Common myeloid progenitor, CD34-positive (primary cell): ENCODE results near the gene ATP5F1C.
"Not testable (repeated sequence)": the region's sequence is repeated elsewhere in the genome, so short reads cannot be mapped to it uniquely, and the experiment has no call there.

Experiments
- CTCF ChIA-PET: fragments of 350-600 bp; sonication (Branson Sonifier 250); formaldehyde crosslinking; loops from one replicate; lab custom pipeline; 2021; ENCODE audit warnings: antibody characterized with exemption; lab: Charles Lee
- POLR2A ChIA-PET: fragments of 350-600 bp; sonication (Branson Sonifier 250); formaldehyde crosslinking; loops from one replicate; lab custom pipeline; 2021; ENCODE audit warnings: antibody characterized with exemption; lab: Charles Lee
- DNase-seq, 3 donors: peaks; one replicate each; pipeline versions ENCODE4 v3.0.0 to v3.0.0-alpha.2; 2013
- H3K27ac ChIP-seq, 2 experiments: 1 replicate in 1 of 2; 2 replicates in 1 of 2; pipeline ENCODE4 v1.7.0; 2013; ENCODE audit warnings: inconsistent platforms in 2 of 2, low read length in 2 of 2, mild to moderate bottlenecking in 2 of 2, low read depth in 1 of 2, moderate library complexity in 1 of 2; ENCODE audit not compliant: severe bottlenecking in 2 of 2, insufficient read depth in 1 of 2, poor library complexity in 1 of 2
- H3K27me3 ChIP-seq, 5 experiments: replicated peaks in 2 of 5; 1 replicate in 3 of 5; 2 replicates in 2 of 5; pipeline versions ENCODE4 v1.6.1 to v1.7.0; 2013; ENCODE audit warnings: low read length in 4 of 5, mild to moderate bottlenecking in 2 of 5, moderate library complexity in 2 of 5, inconsistent platforms in 1 of 5; ENCODE audit not compliant: insufficient read depth in 5 of 5, control insufficient read depth in 4 of 5
- H3K36me3 ChIP-seq, 4 experiments: 1 replicate in 2 of 4; 2 replicates in 2 of 4; pipeline versions ENCODE4 v1.6.1 to v1.7.0; 2013; ENCODE audit warnings: low read length in 3 of 4, control low read depth in 1 of 4, mild to moderate bottlenecking in 1 of 4; ENCODE audit not compliant: control insufficient read depth in 4 of 4, insufficient read depth in 4 of 4
- H3K4me1 ChIP-seq, 4 experiments: 1 replicate in 3 of 4; 2 replicates in 1 of 4; pipeline versions ENCODE4 v1.6.1 to v1.7.1; 2013; ENCODE audit warnings: low read length in 3 of 4, mild to moderate bottlenecking in 3 of 4, control low read depth in 1 of 4, inconsistent platforms in 1 of 4, moderate library complexity in 1 of 4; ENCODE audit not compliant: control insufficient read depth in 4 of 4, insufficient read depth in 4 of 4; ENCODE audit errors: control extremely low read depth in 1 of 4
- H3K4me3 ChIP-seq, 7 experiments: 1 replicate in 4 of 7; 2 replicates in 3 of 7; pipeline versions ENCODE4 v1.5.1 to v1.7.0; 2013; ENCODE audit warnings: mild to moderate bottlenecking in 7 of 7, low read length in 6 of 7, moderate library complexity in 6 of 7, inconsistent platforms in 2 of 7, low read depth in 2 of 7, control low read depth in 1 of 7; ENCODE audit not compliant: insufficient read depth in 4 of 7, control insufficient read depth in 1 of 7; ENCODE audit errors: extremely low read depth in 1 of 7
- H3K9me3 ChIP-seq, 5 experiments: 1 replicate in 4 of 5; 2 replicates in 1 of 5; pipeline versions ENCODE4 v1.6.1 to v1.7.1; 2013; ENCODE audit warnings: low read length in 4 of 5, mild to moderate bottlenecking in 2 of 5, inconsistent platforms in 1 of 5, low read depth in 1 of 5, moderate library complexity in 1 of 5; ENCODE audit not compliant: control insufficient read depth in 4 of 5, insufficient read depth in 2 of 5; ENCODE audit errors: control extremely low read depth in 1 of 5
- WGBS: methylation state at CpG from one replicate; pipeline ENCODE4 v1.1.5; 2013; ENCODE audit not compliant: insufficient coverage; 5-methylcytosine and 5-hydroxymethylcytosine counted together

Gene ATP5F1C

GRCh38 chr10:7773845-7774801, 13.9 kb upstream of the ATP5F1C start:
- CTCF ChIA-PET: interaction anchor here (1.3 to 1.7 kb wide), 2 partner anchors 17 to 42 kb away, joined by 3 read pairs; no protein-coding TSS in a partner anchor
- peak overlapping the region in 4 of 7 experiments; percentile 13 to 51 (median 24) for H3K4me3 ChIP-seq
- H3K36me3 ChIP-seq: peaks cover 18 to 55% (median 28%) of the 10 kb centered on the region in 4 experiments
- peaks cover 0 to 32% (median 17%) of the 10 kb centered on the region in 4 experiments for H3K4me1 ChIP-seq
- H3K27me3 ChIP-seq: no peaks in the 10 kb centered on the region
- peak in 1 of 3 donors; percentile 41 for DNase-seq
- H3K27ac ChIP-seq: peak overlapping the region; percentile 67 to 72
- POLR2A ChIA-PET: no interaction called here
- 95% methylated on average over 2 of the region's 10 CpGs for WGBS
- no peaks in the 10 kb centered on the region for H3K9me3 ChIP-seq

DNA sequence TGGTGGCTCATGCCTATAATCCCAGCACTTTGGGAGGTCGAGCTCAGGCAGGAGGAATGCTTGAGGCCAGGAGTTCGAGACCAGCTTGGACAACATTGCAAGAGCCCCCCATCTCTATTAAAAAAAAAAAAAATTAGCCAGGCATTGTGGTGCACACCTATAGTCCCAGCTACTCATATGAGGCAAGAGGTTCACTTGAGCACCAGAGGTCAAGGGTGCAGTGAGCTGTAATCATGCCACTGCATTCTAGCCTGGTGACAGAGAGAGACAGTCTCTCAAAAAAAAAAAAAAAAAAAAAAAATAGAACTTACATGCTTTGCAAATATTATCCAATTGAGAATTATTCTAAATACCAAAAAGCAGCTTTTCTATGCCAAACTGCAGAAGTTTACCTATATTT, 11.2 kb upstream of the ATP5F1C start:
- peaks cover 21 to 61% (median 39%) of the 10 kb centered on the region in 4 experiments for H3K36me3 ChIP-seq
- no CpG with 5 or more reads among the region's 2 CpGs for WGBS
- H3K4me3 ChIP-seq: no peak overlapping the region
- no peak for DNase-seq
- POLR2A ChIA-PET: no interaction called here
- H3K27ac ChIP-seq: no peak overlapping the region
- no peaks in the 10 kb centered on the region for H3K9me3 ChIP-seq
- no peaks in the 10 kb centered on the region for H3K27me3 ChIP-seq
- H3K4me1 ChIP-seq: peaks cover 0 to 19% (median 6%) of the 10 kb centered on the region in 4 experiments
- CTCF ChIA-PET: interaction anchor here (0.6 to 2.0 kb wide), 4 partner anchors 8 to 21 kb away, joined by 3 to 5 read pairs (median 4); partner anchors contain the start of genes ATP5F1C and KIN

GRCh38 chr10:7782194-7782593, 5.8 kb upstream of the ATP5F1C start:
- H3K4me3 ChIP-seq, H3K9me3 ChIP-seq, DNase-seq, CTCF ChIA-PET, H3K27me3 ChIP-seq, H3K27ac ChIP-seq, POLR2A ChIA-PET: not testable (repeated sequence)
- 97% methylated on average over 5 of the region's 6 CpGs for WGBS
- Histone ChIP-seq H3K36me3 (peaks cover 13 to 46% (median 28%) of the 10 kb centered on the region in 4 experiments), H3K4me1 (peaks cover 5 to 13% (median 10%) of the 10 kb centered on the region in 4 experiments)

- H3K27ac ChIP-seq: peak overlapping the region in 1 of 2 experiments; percentile 92
- CTCF ChIA-PET: no interaction called here
- H3K4me3 ChIP-seq: peak overlapping the region in 5 of 7 experiments; percentile 74 to 100 (median 98)
- H3K4me1 ChIP-seq: peaks cover 14 to 34% (median 30%) of the 10 kb centered on the region in 4 experiments
- no peaks in the 10 kb centered on the region for H3K9me3 ChIP-seq
- H3K36me3 ChIP-seq: peaks cover 5 to 15% (median 10%) of the 10 kb centered on the region in 4 experiments
- POLR2A ChIA-PET: no interaction called here
- whole genome bisulfite sequencing: 42% methylated on average over 2 of the region's 3 CpGs
- peak in 1 of 3 donors; percentile 48 for DNase-seq
- no peaks in the 10 kb centered on the region for H3K27me3 ChIP-seq
Measured at GRCh38 chr10:7786430-7786829, 1.5 kb upstream of the ATP5F1C start.

- Histone ChIP-seq H3K4me1 (peaks cover 14 to 34% (median 30%) of the 10 kb centered on the region in 4 experiments), H3K9me3 (no peaks in the 10 kb centered on the region)
Measured at GRCh38 chr10:7787150-7787856, 674 bp upstream of the ATP5F1C start.

GRCh38 chr10:7788639-7789286, 786 bp downstream of the ATP5F1C start:
- POLR2A ChIA-PET: interaction anchor here (0.6 to 2.1 kb wide), 2 partner anchors 29 to 1551 kb away, joined by 7 to 17 read pairs; partner anchors contain the start of gene TAF3
- WGBS: 0% methylated on average over 20 of the region's 25 CpGs
- peak overlapping the region; percentile 79 to 92 for H3K27ac ChIP-seq
- CTCF ChIA-PET: interaction anchor here (1.0 to 3.5 kb wide), 2 partner anchors 20 to 30 kb away, joined by 3 to 24 read pairs; partner anchors contain the start of gene TAF3
- H3K9me3 ChIP-seq: no peaks in the 10 kb centered on the region
- peaks cover 14 to 36% (median 30%) of the 10 kb centered on the region in 4 experiments for H3K4me1 ChIP-seq
- peaks cover 3 to 19% (median 15%) of the 10 kb centered on the region in 4 experiments for H3K36me3 ChIP-seq
- peak in 1 of 3 donors; percentile 20 for DNase-seq
- peak overlapping the region; percentile 74 to 100 (median 96) for H3K4me3 ChIP-seq
- no peaks in the 10 kb centered on the region for H3K27me3 ChIP-seq

More at GRCh38 chr10:7787150-7787856, 674 bp upstream of the ATP5F1C start:
- Histone ChIP-seq H3K27me3 (no peaks in the 10 kb centered on the region), H3K27ac (peak overlapping the region; percentile 79 to 92), H3K36me3 (peaks cover 3 to 17% (median 14%) of the 10 kb centered on the region in 4 experiments), H3K4me3 (peak overlapping the region; percentile 74 to 100 (median 96))
- POLR2A ChIA-PET: interaction anchor here (2.1 kb wide), 1 partner anchor 31 kb away, joined by 17 read pairs; the partner anchor contains the start of gene TAF3
- WGBS: 0% methylated on average over 23 of the region's 26 CpGs
- peak in 1 of 3 donors; percentile 38 for DNase-seq
- CTCF ChIA-PET: interaction anchor here (0.9 to 3.5 kb wide), 4 partner anchors 12 to 35 kb away, joined by 3 to 24 read pairs (median 4); partner anchors contain the start of gene TAF3
